Fibroblast of lung (primary cell): ENCODE data around the gene TPM2.

Source experiments
- EZH2 ChIP-seq: IDR thresholded peaks from 2 replicates; pipeline ENCODE4 v1.5.1; 2012; ENCODE audit warnings: low read length, control low read depth, mild to moderate bottlenecking; ENCODE audit errors: missing control alignments
- TF ChIP-seq, protein P1 (sequence below), 2 donors: IDR thresholded peaks in 1 of 2; conservative IDR thresholded peaks in 1 of 2; 1 replicate in 1 of 2; 2 replicates in 1 of 2; pipeline ENCODE4 v1.5.1; 2011 to 2012; ENCODE audit warnings: low read length in 2 of 2, control low read depth in 1 of 2, inconsistent platforms in 1 of 2, low read depth in 1 of 2, mild to moderate bottlenecking in 1 of 2

DNA sequence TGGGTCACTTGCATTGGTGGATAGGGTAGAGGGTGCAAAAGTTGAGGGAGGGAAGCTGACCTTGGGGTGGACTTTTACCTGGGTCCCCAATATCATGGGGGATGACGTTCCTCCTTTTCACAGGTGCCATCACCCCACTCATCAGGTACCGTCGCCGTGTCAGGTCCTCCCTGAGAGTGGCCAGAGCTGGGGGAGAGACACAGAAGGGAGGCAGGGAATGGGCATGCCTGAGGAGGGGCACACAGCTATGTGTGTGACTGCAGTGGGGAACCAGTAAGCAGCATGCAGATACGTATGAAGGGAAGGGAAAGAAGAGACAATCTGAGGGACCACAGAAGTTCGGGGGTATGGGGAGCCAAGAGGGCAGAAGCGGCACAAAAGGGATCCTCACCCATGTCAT, 49.2 kb upstream of the TPM2 start:
- TF ChIP-seq, protein P1, sequence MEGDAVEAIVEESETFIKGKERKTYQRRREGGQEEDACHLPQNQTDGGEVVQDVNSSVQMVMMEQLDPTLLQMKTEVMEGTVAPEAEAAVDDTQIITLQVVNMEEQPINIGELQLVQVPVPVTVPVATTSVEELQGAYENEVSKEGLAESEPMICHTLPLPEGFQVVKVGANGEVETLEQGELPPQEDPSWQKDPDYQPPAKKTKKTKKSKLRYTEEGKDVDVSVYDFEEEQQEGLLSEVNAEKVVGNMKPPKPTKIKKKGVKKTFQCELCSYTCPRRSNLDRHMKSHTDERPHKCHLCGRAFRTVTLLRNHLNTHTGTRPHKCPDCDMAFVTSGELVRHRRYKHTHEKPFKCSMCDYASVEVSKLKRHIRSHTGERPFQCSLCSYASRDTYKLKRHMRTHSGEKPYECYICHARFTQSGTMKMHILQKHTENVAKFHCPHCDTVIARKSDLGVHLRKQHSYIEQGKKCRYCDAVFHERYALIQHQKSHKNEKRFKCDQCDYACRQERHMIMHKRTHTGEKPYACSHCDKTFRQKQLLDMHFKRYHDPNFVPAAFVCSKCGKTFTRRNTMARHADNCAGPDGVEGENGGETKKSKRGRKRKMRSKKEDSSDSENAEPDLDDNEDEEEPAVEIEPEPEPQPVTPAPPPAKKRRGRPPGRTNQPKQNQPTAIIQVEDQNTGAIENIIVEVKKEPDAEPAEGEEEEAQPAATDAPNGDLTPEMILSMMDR (conservative IDR thresholded peaks at IDR 0.05 in 1 of 2, IDR thresholded peaks at IDR 0.05 in 1 of 2; ENCODE audit: low read depth in 1 of 2, low read length in 2 of 2), result no peak
- TF ChIP-seq EZH2, result no peak
